ENCODE data around the gene LRP10. TPM values are rescaled to one million over a fixed set of nuclear protein-coding genes. Genes with fewer than 3 reads are reported as not detected.

The LRP10 gene
- total RNA-seq, 1 experiment from 2014 or later: 29.6 TPM

DNA sequence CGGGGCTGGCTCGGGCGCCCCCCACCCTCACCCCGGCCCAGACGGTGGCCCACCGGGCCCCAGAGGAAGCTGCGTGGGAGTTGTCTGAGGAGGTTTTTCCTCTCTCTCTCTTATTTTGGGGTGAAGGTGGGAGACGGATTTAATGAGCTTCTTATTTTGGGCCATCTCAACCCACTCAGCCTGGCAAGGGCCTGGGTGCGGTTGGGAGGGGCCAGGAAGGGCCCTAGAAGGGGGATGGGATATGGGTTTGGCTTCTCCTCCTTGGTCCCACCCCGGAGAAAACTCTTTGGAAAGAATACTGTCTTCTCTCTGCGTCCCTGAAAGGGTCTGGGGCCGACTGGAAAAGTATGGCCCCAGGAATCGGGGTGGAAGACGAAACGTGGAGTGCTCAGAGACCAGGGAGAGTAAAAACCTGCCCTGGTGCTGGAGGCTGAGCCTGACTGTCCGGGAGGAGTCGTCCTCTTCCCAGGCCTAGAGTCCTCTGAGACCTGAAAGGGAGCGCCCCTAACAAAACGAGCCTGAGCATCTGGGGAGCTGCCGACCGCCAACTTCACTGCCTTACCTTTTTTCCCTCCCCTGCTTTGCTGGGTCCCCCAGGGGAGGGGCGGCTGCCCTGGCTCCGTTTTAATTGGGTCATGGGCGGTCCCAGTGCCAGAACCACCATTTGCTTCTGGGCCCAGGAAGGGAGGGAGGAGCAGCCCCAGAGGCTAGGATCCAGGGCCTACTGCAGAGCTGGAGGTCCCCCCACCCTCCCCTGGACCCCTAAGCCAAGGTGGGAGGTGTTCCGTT is 33.6 kb upstream of the LRP10 start:
- H3K4me1 ChIP-seq: peaks cover 16% of the 10 kb centered on the region
- Mint-ChIP-seq H3K27me3 (ENCODE audit: insufficient read depth, unreplicated experiment) (no peaks in the 10 kb centered on the region), H3K36me3 (ENCODE audit: insufficient read depth, unreplicated experiment) (peaks cover 55% of the 10 kb centered on the region), H3K4me3 (ENCODE audit: unreplicated experiment) (peak overlapping the region; percentile 85), H3K27ac (ENCODE audit: unreplicated experiment) (peak overlapping the region; percentile 87), H3K9me3 (ENCODE audit: unreplicated experiment) (no peaks in the 10 kb centered on the region), H3K4me1 (ENCODE audit: low read depth, unreplicated experiment) (peaks cover 17% of the 10 kb centered on the region)
- no peak for DNase-seq
- H3K27me3 ChIP-seq (replicated peaks; ENCODE audit: control insufficient read depth, insufficient read depth, low read length): no peaks in the 10 kb centered on the region
- peaks cover 7% of the 10 kb centered on the region for H3K36me3 ChIP-seq (ENCODE audit: control insufficient read depth, insufficient read depth, low read length)
- POLR2A ChIA-PET: interaction anchor here (0.6 to 1.6 kb wide), 7 partner anchors 13 to 1382 kb away, joined by 3 to 13 read pairs (median 5); partner anchors contain the start of genes CHD8 and OXA1L
- no peaks in the 10 kb centered on the region for H3K9me3 ChIP-seq
- intact Hi-C loops (cut with micrococcal nuclease; ENCODE audit: unreplicated experiment): loop anchor here (2.0 kb wide), 1 partner anchor 15 kb away; no protein-coding TSS in a partner anchor
- CTCF ChIA-PET: interaction anchor here (0.5 to 4.5 kb wide), 7 partner anchors 15 to 859 kb away, joined by 3 to 22 read pairs (median 5); no protein-coding TSS in a partner anchor
- TF ChIP-seq, protein P1, sequence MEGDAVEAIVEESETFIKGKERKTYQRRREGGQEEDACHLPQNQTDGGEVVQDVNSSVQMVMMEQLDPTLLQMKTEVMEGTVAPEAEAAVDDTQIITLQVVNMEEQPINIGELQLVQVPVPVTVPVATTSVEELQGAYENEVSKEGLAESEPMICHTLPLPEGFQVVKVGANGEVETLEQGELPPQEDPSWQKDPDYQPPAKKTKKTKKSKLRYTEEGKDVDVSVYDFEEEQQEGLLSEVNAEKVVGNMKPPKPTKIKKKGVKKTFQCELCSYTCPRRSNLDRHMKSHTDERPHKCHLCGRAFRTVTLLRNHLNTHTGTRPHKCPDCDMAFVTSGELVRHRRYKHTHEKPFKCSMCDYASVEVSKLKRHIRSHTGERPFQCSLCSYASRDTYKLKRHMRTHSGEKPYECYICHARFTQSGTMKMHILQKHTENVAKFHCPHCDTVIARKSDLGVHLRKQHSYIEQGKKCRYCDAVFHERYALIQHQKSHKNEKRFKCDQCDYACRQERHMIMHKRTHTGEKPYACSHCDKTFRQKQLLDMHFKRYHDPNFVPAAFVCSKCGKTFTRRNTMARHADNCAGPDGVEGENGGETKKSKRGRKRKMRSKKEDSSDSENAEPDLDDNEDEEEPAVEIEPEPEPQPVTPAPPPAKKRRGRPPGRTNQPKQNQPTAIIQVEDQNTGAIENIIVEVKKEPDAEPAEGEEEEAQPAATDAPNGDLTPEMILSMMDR (IDR thresholded peaks at IDR 0.05; ENCODE audit: insufficient read depth in 1 of 2, low read depth in 1 of 2, low read length in 1 of 2, severe bottlenecking in 1 of 2, unreplicated experiment in 1 of 2): no peak
- no TSS peak for BruUV-seq (replicated peaks)
- peak overlapping the region; percentile 74 for H3K4me3 ChIP-seq (ENCODE audit: low read depth, low read length)

- no peak for DNase-seq
- ChIA-PET POLR2A (interaction anchor here (0.7 to 1.2 kb wide), 2 partner anchors 64 to 72 kb away, joined by 3 read pairs; partner anchors contain the start of gene OXA1L), CTCF (interaction anchor here (4.5 kb wide), 1 partner anchor 16 kb away, joined by 22 read pairs; no protein-coding TSS in a partner anchor)
- Histone ChIP-seq H3K4me1 (peaks cover 16% of the 10 kb centered on the region), H3K36me3 (ENCODE audit: control insufficient read depth, insufficient read depth, low read length) (peaks cover 7% of the 10 kb centered on the region), H3K9me3 (no peaks in the 10 kb centered on the region), H3K27me3 (replicated peaks; ENCODE audit: control insufficient read depth, insufficient read depth, low read length) (no peaks in the 10 kb centered on the region), H3K4me3 (ENCODE audit: low read depth, low read length) (no peak overlapping the region; the same call in 1 of the 2 replicates)
- H3K36me3 Mint-ChIP-seq (ENCODE audit: insufficient read depth, unreplicated experiment): peaks cover 55% of the 10 kb centered on the region
- peak overlapping the region; percentile 85 for H3K4me3 Mint-ChIP-seq (ENCODE audit: unreplicated experiment)
- TF ChIP-seq, protein P1 (IDR thresholded peaks at IDR 0.05; ENCODE audit: insufficient read depth in 1 of 2, low read depth in 1 of 2, low read length in 1 of 2, severe bottlenecking in 1 of 2, unreplicated experiment in 1 of 2): no peak
- H3K27me3 Mint-ChIP-seq (ENCODE audit: insufficient read depth, unreplicated experiment): no peaks in the 10 kb centered on the region
- intact Hi-C loops (cut with micrococcal nuclease; ENCODE audit: unreplicated experiment): no loop called here
- H3K27ac Mint-ChIP-seq (ENCODE audit: unreplicated experiment): peak overlapping the region; percentile 87
- no TSS peak for BruUV-seq (replicated peaks)
- H3K4me1 Mint-ChIP-seq (ENCODE audit: low read depth, unreplicated experiment): peaks cover 17% of the 10 kb centered on the region
- H3K9me3 Mint-ChIP-seq (ENCODE audit: unreplicated experiment): no peaks in the 10 kb centered on the region
Measured at GRCh38 chr14:22838631-22839041, 32.9 kb upstream of the LRP10 start.

DNA sequence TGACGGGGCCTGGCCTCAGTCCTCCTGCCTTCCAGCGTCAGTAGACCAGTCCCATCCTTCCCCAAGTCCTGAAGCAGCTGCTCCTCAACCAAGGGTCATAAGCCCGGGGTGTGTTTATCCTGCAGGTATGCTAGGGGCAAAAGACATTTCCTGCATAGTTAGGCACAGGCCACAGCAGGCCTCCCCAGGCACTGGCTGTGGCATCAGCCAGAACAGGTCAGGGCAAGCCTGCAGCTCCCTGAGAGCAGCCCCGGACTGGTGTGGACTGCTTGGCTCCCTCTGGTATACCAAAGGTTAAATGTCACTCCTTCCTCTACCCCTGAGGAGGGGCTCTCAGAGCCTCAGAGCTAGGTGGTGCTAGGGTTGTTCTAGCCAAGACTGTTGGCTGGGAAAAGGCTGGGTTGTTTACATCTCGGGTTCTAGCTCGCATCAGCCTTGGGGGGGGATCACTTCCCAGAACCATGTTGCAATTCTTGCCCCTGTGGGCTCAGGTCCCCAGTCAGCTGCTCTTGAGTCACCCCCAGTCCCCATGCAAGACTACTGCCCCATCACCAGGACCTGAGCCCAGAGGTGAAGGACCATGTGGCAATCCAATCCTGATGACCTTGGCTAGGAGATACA is 32.3 kb upstream of the LRP10 start:
- H3K27me3 Mint-ChIP-seq (ENCODE audit: insufficient read depth, unreplicated experiment): no peaks in the 10 kb centered on the region
- Histone ChIP-seq H3K27me3 (replicated peaks; ENCODE audit: control insufficient read depth, insufficient read depth, low read length) (no peaks in the 10 kb centered on the region), H3K4me3 (ENCODE audit: low read depth, low read length) (no peak overlapping the region), H3K36me3 (ENCODE audit: control insufficient read depth, insufficient read depth, low read length) (peaks cover 5% of the 10 kb centered on the region), H3K9me3 (no peaks in the 10 kb centered on the region), H3K4me1 (peaks cover 16% of the 10 kb centered on the region)
- H3K4me1 Mint-ChIP-seq (ENCODE audit: low read depth, unreplicated experiment): peaks cover 17% of the 10 kb centered on the region
- no peaks in the 10 kb centered on the region for H3K9me3 Mint-ChIP-seq (ENCODE audit: unreplicated experiment)
- H3K36me3 Mint-ChIP-seq (ENCODE audit: insufficient read depth, unreplicated experiment): peaks cover 59% of the 10 kb centered on the region
- peak overlapping the region; percentile 85 for H3K4me3 Mint-ChIP-seq (ENCODE audit: unreplicated experiment)
- CTCF ChIA-PET: no interaction called here
- BruUV-seq (replicated peaks): no TSS peak
- peak in 1 of 2 experiments; percentile 68 for DNase-seq
- POLR2A ChIA-PET: no interaction called here
- TF ChIP-seq, protein P1 (IDR thresholded peaks at IDR 0.05; ENCODE audit: insufficient read depth in 1 of 2, low read depth in 1 of 2, low read length in 1 of 2, severe bottlenecking in 1 of 2, unreplicated experiment in 1 of 2): no peak
- intact Hi-C loops (cut with micrococcal nuclease; ENCODE audit: unreplicated experiment): no loop called here
- H3K27ac Mint-ChIP-seq (ENCODE audit: unreplicated experiment): peak overlapping the region; percentile 87
